Large intestine (tissue), 3 donors: ENCODE measurements around the gene KBTBD6. TPM values are rescaled to one million over a fixed set of nuclear protein-coding genes. Genes with fewer than 3 reads are reported as not detected.
"Not testable (repeated sequence)": the region's sequence is repeated elsewhere in the genome, so short reads cannot be mapped to it uniquely, and the experiment has no call there.

ENCODE experiments used
- DNase-seq, 2 donors: peaks; one replicate each; pipeline versions ENCODE4 v3.0.0 to v3.0.0-alpha.2; 2013
- H3K27ac ChIP-seq: one replicate; pipeline ENCODE4 v1.5.1; 2013; ENCODE audit warnings: low read length
- H3K27me3 ChIP-seq: 2 replicates; pipeline ENCODE4 v1.6.1; 2013; ENCODE audit warnings: low read length; ENCODE audit not compliant: control insufficient read depth, insufficient read depth
- H3K36me3 ChIP-seq: 2 replicates; pipeline ENCODE4 v1.6.1; 2013; ENCODE audit warnings: low read length; ENCODE audit not compliant: control insufficient read depth, insufficient read depth
- H3K4me1 ChIP-seq: one replicate; pipeline ENCODE4 v1.6.1; 2013; ENCODE audit warnings: low read length; ENCODE audit not compliant: control insufficient read depth, insufficient read depth
- H3K4me3 ChIP-seq: one replicate; pipeline ENCODE4 v1.5.1; 2013; ENCODE audit warnings: low read length
- H3K9me3 ChIP-seq: one replicate; pipeline ENCODE4 v1.6.1; 2013; ENCODE audit warnings: mild to moderate bottlenecking, low read depth, low read length, moderate library complexity; ENCODE audit not compliant: control insufficient read depth
- WGBS: methylation state at CpG from one replicate; pipeline ENCODE4 v1.1.5; 2013; ENCODE audit warnings: low lambda C conversion rate; ENCODE audit not compliant: insufficient coverage; 5-methylcytosine and 5-hydroxymethylcytosine counted together
- polyA plus RNA-seq: library from polyadenylated mRNA; unstranded; fragments of 120-200 nt; gene quantifications from one replicate; pipeline ENCODE4 v1.2.1, GENCODE V29; 2013

Gene KBTBD6
- polyA plus RNA-seq, 1 donor: 10.3 TPM

DNA sequence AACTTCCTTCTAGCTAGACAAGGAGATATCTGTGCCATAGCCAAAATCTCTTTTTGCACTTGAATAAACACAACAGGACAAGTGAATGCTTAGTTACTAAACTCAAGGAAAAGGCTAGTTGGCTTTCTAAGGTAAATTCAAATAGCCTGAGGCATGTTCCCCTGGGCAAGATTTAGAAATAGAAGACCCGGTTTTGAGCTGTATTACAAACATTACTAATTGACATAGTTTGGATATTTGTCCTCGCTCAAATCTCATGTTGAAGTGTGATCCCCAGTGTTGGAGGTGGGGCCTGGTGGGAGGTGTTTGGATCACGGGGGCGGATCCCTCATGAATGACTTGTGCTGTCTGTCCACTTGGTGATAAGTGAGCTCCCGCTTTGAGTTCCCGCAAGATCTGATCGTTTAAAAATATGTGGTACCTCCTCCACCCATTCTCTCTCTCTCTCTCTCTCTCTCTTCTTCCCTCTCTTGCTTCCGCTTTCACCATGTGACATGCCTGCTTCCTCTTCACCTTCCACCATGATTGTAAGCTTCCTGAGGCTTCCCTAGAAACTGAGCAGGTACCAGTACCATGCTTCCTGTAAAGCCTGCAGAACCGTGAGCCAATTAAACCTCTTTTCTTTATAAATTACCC lies 3.9 kb upstream of the KBTBD6 start:
- Histone ChIP-seq H3K36me3 (no peaks in the 10 kb centered on the region), H3K27me3 (no peaks in the 10 kb centered on the region), H3K4me1 (no peaks in the 10 kb centered on the region), H3K4me3 (no peak overlapping the region), H3K9me3 (no peaks in the 10 kb centered on the region), H3K27ac (no peak overlapping the region)
- WGBS: 100% methylated on average over 1 of the region's 9 CpGs
- no peak for DNase-seq

DNA sequence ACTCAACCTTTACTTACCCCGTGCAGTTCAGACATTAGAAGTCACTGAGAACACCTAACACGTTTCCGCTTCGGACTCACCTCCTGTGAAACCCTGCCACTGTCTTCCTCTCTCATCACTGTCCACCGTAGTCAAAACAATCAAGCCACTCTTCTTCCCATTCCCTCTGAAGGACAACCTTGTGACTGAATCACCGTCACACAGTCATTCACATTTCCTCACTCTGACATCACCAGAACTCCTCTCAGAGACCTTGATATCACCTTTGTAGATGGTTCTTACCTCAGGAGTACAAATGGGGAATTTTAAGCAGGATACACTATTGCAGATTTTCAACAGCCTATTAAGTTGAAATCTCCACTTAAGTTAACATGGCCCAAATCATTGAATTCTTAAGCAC lies 1.3 kb upstream of the KBTBD6 start:
- no peaks in the 10 kb centered on the region for H3K36me3 ChIP-seq
- DNase-seq: no peak
- H3K4me3 ChIP-seq: no peak overlapping the region
- H3K27me3 ChIP-seq: no peaks in the 10 kb centered on the region
- WGBS: 100% methylated on average over 1 of the region's 6 CpGs
- no peaks in the 10 kb centered on the region for H3K9me3 ChIP-seq
- H3K4me1 ChIP-seq: no peaks in the 10 kb centered on the region
- no peak overlapping the region for H3K27ac ChIP-seq

- Histone ChIP-seq H3K27ac (peak overlapping the region; percentile 41), H3K4me3 (peak overlapping the region; percentile 55)
- not testable (repeated sequence) for H3K9me3 ChIP-seq, H3K4me1 ChIP-seq, DNase-seq, H3K27me3 ChIP-seq, H3K36me3 ChIP-seq
- no CpG with 5 or more reads among the region's 48 CpGs for WGBS
Observed at GRCh38 chr13:41131660-41132511, 716 bp downstream of the KBTBD6 start.

DNA sequence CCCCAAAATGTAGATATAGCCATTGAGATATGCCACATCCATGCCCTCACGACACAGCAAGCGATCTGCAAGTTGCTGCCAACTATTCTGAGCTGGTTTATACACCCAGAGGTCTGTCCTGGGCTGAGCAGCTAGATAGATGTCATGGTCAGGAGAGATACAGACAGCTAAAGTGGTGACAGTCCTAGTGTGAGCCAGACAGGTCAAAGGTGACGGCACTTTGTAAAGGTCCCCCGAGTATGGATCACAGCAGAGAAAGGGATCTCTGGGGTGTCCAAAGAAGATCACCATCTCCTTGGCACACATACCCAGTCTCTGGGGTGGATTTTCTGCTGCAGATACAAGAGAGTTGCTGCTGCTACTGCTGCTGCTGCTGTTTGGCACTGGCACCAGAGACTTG lies 1.4 kb downstream of the KBTBD6 start:
- whole genome bisulfite sequencing: no CpG with 5 or more reads among the region's 4 CpGs
- not testable (repeated sequence) for H3K4me3 ChIP-seq, H3K27ac ChIP-seq, H3K9me3 ChIP-seq, H3K4me1 ChIP-seq, DNase-seq, H3K36me3 ChIP-seq, H3K27me3 ChIP-seq

- no CpG with 5 or more reads among the region's 3 CpGs for WGBS
- no peak overlapping the region for H3K27ac ChIP-seq
- no peaks in the 10 kb centered on the region for H3K36me3 ChIP-seq
- H3K4me1 ChIP-seq: no peaks in the 10 kb centered on the region
- no peaks in the 10 kb centered on the region for H3K9me3 ChIP-seq
- DNase-seq: no peak
- H3K27me3 ChIP-seq: no peaks in the 10 kb centered on the region
- H3K4me3 ChIP-seq: no peak overlapping the region
Observed at GRCh38 chr13:41130356-41130755, 2.2 kb downstream of the KBTBD6 start.

DNA sequence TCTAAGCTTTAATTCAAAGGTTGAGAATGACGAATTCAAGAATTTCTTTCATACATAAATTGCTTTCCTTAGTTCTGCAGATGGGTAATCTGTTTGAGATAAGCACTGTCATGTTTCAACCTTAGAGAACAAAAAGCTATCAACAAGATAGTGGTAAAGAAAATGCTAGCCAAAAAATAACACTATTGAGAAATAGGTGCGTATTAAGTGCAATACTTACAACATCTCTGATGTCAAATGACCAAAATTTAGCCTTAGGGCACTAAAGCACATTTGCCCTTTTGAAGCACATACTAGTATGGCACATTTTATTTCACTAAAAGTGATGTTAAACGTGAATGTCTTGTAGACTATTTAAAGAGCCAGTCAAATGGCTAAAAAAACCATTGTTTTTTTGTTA lies 4.9 kb downstream of the KBTBD6 start:
- Histone ChIP-seq H3K9me3 (no peaks in the 10 kb centered on the region), H3K4me3 (no peak overlapping the region), H3K4me1 (no peaks in the 10 kb centered on the region), H3K27me3 (no peaks in the 10 kb centered on the region), H3K27ac (no peak overlapping the region), H3K36me3 (no peaks in the 10 kb centered on the region)
- 93% methylated on average over 3 of the region's 3 CpGs for WGBS
- no peak for DNase-seq

GRCh38 chr13:41122838-41123237 lies 9.8 kb downstream of the KBTBD6 start:
- Histone ChIP-seq H3K27me3 (no peaks in the 10 kb centered on the region), H3K36me3 (no peaks in the 10 kb centered on the region), H3K27ac (no peak overlapping the region), H3K4me1 (no peaks in the 10 kb centered on the region), H3K9me3 (no peaks in the 10 kb centered on the region), H3K4me3 (no peak overlapping the region)
- DNase-seq: peak in 1 of 2 donors; percentile 16
- WGBS: no CpG with 5 or more reads among the region's 2 CpGs

DNA sequence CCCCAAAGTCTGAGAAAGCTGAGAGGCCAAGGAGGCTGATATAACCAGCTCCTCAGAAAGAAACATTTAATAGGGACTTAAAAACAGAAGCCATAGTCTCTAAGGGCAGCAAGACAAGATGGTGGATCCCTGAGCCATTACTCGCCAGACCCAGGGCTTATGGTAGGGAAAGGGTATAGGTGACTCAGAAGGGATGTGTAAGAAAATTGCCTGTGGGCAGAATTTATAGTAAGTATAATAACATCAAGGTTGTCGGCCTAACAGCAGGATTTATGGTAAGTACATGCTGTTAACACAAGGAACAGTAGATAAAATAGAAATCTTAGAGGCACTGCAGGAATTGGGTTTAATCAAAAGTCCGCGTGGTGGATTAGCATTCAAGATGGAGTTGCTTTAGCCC lies 14.7 kb downstream of the KBTBD6 start:
- Histone ChIP-seq H3K4me3 (no peak overlapping the region), H3K36me3 (no peaks in the 10 kb centered on the region), H3K9me3 (no peaks in the 10 kb centered on the region), H3K4me1 (no peaks in the 10 kb centered on the region), H3K27me3 (no peaks in the 10 kb centered on the region), H3K27ac (no peak overlapping the region)
- no peak for DNase-seq
- WGBS: no CpG with 5 or more reads among the region's 4 CpGs

DNA sequence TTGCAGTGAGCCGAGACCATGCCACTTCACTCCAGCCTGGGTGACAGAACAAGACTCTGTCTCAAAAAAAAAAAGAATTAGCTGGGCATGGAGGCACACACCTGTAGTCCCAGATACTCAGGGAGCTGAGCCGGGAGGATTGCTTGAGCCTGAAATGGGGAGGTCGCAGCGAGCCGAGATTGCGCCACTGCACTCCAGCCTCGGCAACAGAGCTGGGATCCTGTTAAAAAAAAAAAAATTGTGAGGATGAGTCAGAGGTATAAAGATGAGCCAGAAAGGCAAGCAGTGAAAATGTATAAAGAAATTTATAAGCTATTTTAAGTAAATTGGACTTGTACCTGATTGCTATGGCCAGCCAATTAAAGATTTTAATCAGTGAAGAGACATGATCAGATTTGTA lies 21.1 kb downstream of the KBTBD6 start:
- Histone ChIP-seq H3K4me1 (no peaks in the 10 kb centered on the region), H3K9me3 (no peaks in the 10 kb centered on the region), H3K27ac (no peak overlapping the region), H3K36me3 (no peaks in the 10 kb centered on the region), H3K27me3 (no peaks in the 10 kb centered on the region), H3K4me3 (no peak overlapping the region)
- DNase-seq: no peak
- no CpG with 5 or more reads among the region's 7 CpGs for WGBS

DNA sequence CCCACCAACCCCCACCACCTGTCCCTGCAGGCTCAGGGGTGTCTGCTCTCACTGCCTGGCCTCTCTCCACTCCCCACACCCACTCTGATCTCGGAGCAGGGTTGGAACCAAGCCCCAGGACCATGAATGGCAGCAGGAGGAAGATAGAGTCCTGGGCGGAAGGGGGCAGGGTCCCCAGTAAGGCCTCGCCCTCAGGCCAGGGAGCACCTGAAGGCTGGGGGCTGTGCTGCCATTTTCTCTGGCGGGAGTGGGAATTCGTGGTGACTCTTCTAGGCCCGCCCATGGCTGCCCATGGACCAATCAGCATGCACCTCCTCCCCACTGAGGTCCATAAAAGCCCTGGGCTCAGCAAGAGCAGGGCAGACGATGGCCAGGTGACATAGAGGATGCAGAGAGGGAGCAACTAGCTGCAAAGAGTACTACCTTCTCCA lies 25.0 kb downstream of the KBTBD6 start:
- H3K27me3 ChIP-seq: no peaks in the 10 kb centered on the region
- peak in 1 of 2 donors; percentile 6 for DNase-seq
- no peaks in the 10 kb centered on the region for H3K4me1 ChIP-seq
- no peaks in the 10 kb centered on the region for H3K36me3 ChIP-seq
- no CpG with 5 or more reads among the region's 7 CpGs for whole genome bisulfite sequencing
- H3K27ac ChIP-seq: no peak overlapping the region
- H3K9me3 ChIP-seq: no peaks in the 10 kb centered on the region
- no peak overlapping the region for H3K4me3 ChIP-seq
